CD4-positive, alpha-beta T cell treated with Interleukin-15 for 4 hours (primary cell): ENCODE results near the gene TYW1.
"Not testable (repeated sequence)": the region's sequence is repeated elsewhere in the genome, so short reads cannot be mapped to it uniquely, and the experiment has no call there.

ENCODE experiments used
- DNase-seq: peaks from one replicate; pipeline ENCODE4 v3.0.0-alpha.2; 2020; ENCODE audit warnings: low spot score

The TYW1 gene

GRCh38 chr7:66996444-66997191, at the start of gene TYW1:
TSS of gene TYW1 (plus strand) at chr7:66996833. CDS start at chr7:66996979, 146 bp downstream.
- peak; percentile 99 for DNase-seq

GRCh38 chr7:66948480-66949109, 48.0 kb upstream of the TYW1 start:
- no peak for DNase-seq

GRCh38 chr7:66950311-66950710, 46.3 kb upstream of the TYW1 start:
- DNase-seq = no peak

GRCh38 chr7:66950763-66951162, 45.9 kb upstream of the TYW1 start:
- no peak for DNase-seq

GRCh38 chr7:66952343-66953043, 44.1 kb upstream of the TYW1 start:
- DNase-seq = no peak

- no peak for DNase-seq
Observed at GRCh38 chr7:66953044-66953427, 43.6 kb upstream of the TYW1 start.

GRCh38 chr7:66957595-66958290, 38.9 kb upstream of the TYW1 start:
- no peak for DNase-seq

- DNase-seq = no peak
Observed at GRCh38 chr7:66958538-66959350, 37.9 kb upstream of the TYW1 start.

- no peak for DNase-seq
Observed at GRCh38 chr7:66960192-66960591, 36.4 kb upstream of the TYW1 start.

- DNase-seq = no peak
Observed at GRCh38 chr7:66961096-66961495, 35.5 kb upstream of the TYW1 start.

- no peak for DNase-seq
Observed at GRCh38 chr7:66964411-66964810, 32.2 kb upstream of the TYW1 start.

GRCh38 chr7:66967029-66967428, 29.6 kb upstream of the TYW1 start:
- no peak for DNase-seq

- not testable (repeated sequence) for DNase-seq
Observed at GRCh38 chr7:66969001-66969400, 27.6 kb upstream of the TYW1 start.

GRCh38 chr7:66970310-66970709, 26.3 kb upstream of the TYW1 start:
- no peak for DNase-seq

GRCh38 chr7:66974986-66975590, 21.5 kb upstream of the TYW1 start:
- no peak for DNase-seq

- DNase-seq = not testable (repeated sequence)
Observed at GRCh38 chr7:66978312-66978711, 18.3 kb upstream of the TYW1 start.

GRCh38 chr7:66979013-66979412, 17.6 kb upstream of the TYW1 start:
- not testable (repeated sequence) for DNase-seq

GRCh38 chr7:66980336-66980735, 16.3 kb upstream of the TYW1 start:
- DNase-seq = not testable (repeated sequence)

GRCh38 chr7:66989552-66989951, 7.1 kb upstream of the TYW1 start:
- not testable (repeated sequence) for DNase-seq

- not testable (repeated sequence) for DNase-seq
Observed at GRCh38 chr7:66994051-66994450, 2.6 kb upstream of the TYW1 start.

- DNase-seq = peak; percentile 77
Observed at GRCh38 chr7:66994691-66995049, 2.0 kb upstream of the TYW1 start.
